ENCODE data around the gene DDX42. TPM values are rescaled to one million over a fixed set of nuclear protein-coding genes. Genes with fewer than 3 reads are reported as not detected.

The DDX42 gene
- total and polyA plus RNA-seq, 2 donors from 2014 or later, result 38.6 to 104 TPM

DNA sequence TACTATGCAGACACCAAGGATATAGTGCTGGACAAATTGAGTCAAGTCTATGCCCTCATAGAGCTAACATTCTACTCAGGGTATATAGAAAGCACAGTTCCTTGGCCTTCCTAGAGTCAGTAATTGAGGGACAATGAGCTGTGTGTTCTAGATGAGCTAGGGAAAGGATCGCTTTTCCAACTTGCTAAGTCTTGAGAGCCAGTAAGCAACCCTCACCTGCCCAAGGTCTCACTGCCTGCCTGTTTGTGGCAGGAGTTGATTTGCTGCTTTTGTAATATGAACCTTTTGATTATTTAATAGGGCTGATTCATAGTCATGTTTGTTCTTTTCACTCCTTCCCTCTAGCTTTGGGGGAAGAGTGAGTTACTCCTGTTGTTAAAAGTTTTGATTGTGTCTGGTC lies 6.5 kb downstream of the DDX42 start:
- FAIRE-seq (no peak), DNase-seq (no peak)
- peaks cover 0 to 10% (median 6%) of the 10 kb centered on the region in 3 donors for H3K36me3 ChIP-seq (ENCODE audit: control insufficient read depth in 2 of 3, insufficient read depth in 3 of 3, low read length in 3 of 3)
- peaks cover 0 to 5% (median 4%) of the 10 kb centered on the region in 3 donors for H3K4me1 ChIP-seq (ENCODE audit: control insufficient read depth in 2 of 3, insufficient read depth in 2 of 3, low read depth in 1 of 3, low read length in 3 of 3)
- no peaks in the 10 kb centered on the region for H3K9me3 ChIP-seq (ENCODE audit: control insufficient read depth in 2 of 3, insufficient read depth in 1 of 3, low read length in 3 of 3)
- no peak for TF ChIP-seq CTCF (IDR thresholded peaks at IDR 0.05; ENCODE audit: borderline replicate concordance, extremely low read depth, insufficient read depth)
- H3K27me3 ChIP-seq (ENCODE audit: control insufficient read depth, insufficient read depth, low read length), result no peaks in the 10 kb centered on the region
- no peak overlapping the region for H3K4me3 ChIP-seq (ENCODE audit: low read length in 3 of 3)
- intact Hi-C loops (cut with DNase I), result no loop called here
- no peak overlapping the region for H3K9ac ChIP-seq (ENCODE audit: low read length in 3 of 3)
- H3K27ac ChIP-seq (ENCODE audit: low read depth in 2 of 2, low read length in 2 of 2), result no peak overlapping the region

GRCh38 chr17:63780928-63781327 lies 7.0 kb downstream of the DDX42 start:
- no peak for FAIRE-seq
- TF ChIP-seq CTCF (IDR thresholded peaks at IDR 0.05; ENCODE audit: borderline replicate concordance, extremely low read depth, insufficient read depth), result no peak
- no peaks in the 10 kb centered on the region for H3K27me3 ChIP-seq (ENCODE audit: control insufficient read depth, insufficient read depth, low read length)
- peaks cover 0 to 10% (median 6%) of the 10 kb centered on the region in 3 donors for H3K36me3 ChIP-seq (ENCODE audit: control insufficient read depth in 2 of 3, insufficient read depth in 3 of 3, low read length in 3 of 3)
- H3K4me1 ChIP-seq (ENCODE audit: control insufficient read depth in 2 of 3, insufficient read depth in 2 of 3, low read depth in 1 of 3, low read length in 3 of 3), result peaks cover 0 to 4% (median 0%) of the 10 kb centered on the region in 3 donors
- H3K9me3 ChIP-seq (ENCODE audit: control insufficient read depth in 2 of 3, insufficient read depth in 1 of 3, low read length in 3 of 3), result no peaks in the 10 kb centered on the region
- no peak overlapping the region for H3K27ac ChIP-seq (ENCODE audit: low read depth in 2 of 2, low read length in 2 of 2)
- H3K4me3 ChIP-seq (ENCODE audit: low read length in 3 of 3), result no peak overlapping the region
- H3K9ac ChIP-seq (ENCODE audit: low read length in 3 of 3), result no peak overlapping the region
- intact Hi-C loops (cut with DNase I), result no loop called here
- no peak for DNase-seq

DNA sequence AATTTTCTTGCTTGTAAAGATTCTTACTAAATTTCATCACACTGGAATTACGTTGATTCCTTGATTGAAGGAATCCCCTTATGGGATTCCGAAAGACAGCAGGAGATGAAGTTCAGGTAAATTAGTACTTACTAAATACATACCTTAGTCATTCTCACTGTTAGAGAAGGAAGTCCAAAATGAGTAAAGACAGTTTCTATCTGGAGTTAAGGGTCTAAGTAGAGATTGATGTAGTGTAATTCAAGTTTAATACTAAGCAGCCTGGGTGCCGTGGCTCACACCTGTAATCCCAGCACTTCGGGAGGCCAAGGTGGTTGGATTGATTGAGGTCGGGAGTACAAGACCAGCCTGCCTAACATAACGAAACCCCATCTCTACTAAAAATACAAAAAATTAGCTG lies 9.6 kb downstream of the DDX42 start:
- peaks cover 5 to 20% (median 12%) of the 10 kb centered on the region in 3 donors for H3K36me3 ChIP-seq (ENCODE audit: control insufficient read depth in 2 of 3, insufficient read depth in 3 of 3, low read length in 3 of 3)
- H3K9ac ChIP-seq (ENCODE audit: low read length in 3 of 3), result no peak overlapping the region
- peaks cover 0 to 2% (median 0%) of the 10 kb centered on the region in 3 donors for H3K4me1 ChIP-seq (ENCODE audit: control insufficient read depth in 2 of 3, insufficient read depth in 2 of 3, low read depth in 1 of 3, low read length in 3 of 3)
- no peaks in the 10 kb centered on the region for H3K27me3 ChIP-seq (ENCODE audit: control insufficient read depth, insufficient read depth, low read length)
- intact Hi-C loops (cut with DNase I), result no loop called here
- no peaks in the 10 kb centered on the region for H3K9me3 ChIP-seq (ENCODE audit: control insufficient read depth in 2 of 3, insufficient read depth in 1 of 3, low read length in 3 of 3)
- DNase-seq, result no peak
- no peak for TF ChIP-seq CTCF (IDR thresholded peaks at IDR 0.05; ENCODE audit: borderline replicate concordance, extremely low read depth, insufficient read depth)
- no peak overlapping the region for H3K27ac ChIP-seq (ENCODE audit: low read depth in 2 of 2, low read length in 2 of 2)
- FAIRE-seq, result no peak
- H3K4me3 ChIP-seq (ENCODE audit: low read length in 3 of 3), result no peak overlapping the region

GRCh38 chr17:63785556-63785955 lies 11.6 kb downstream of the DDX42 start:
- H3K9me3 ChIP-seq (ENCODE audit: control insufficient read depth in 2 of 3, insufficient read depth in 1 of 3, low read length in 3 of 3), result no peaks in the 10 kb centered on the region
- intact Hi-C loops (cut with DNase I), result no loop called here
- H3K4me1 ChIP-seq (ENCODE audit: control insufficient read depth in 2 of 3, insufficient read depth in 2 of 3, low read depth in 1 of 3, low read length in 3 of 3), result peaks cover 0 to 2% (median 0%) of the 10 kb centered on the region in 3 donors
- DNase-seq (no peak), FAIRE-seq (no peak)
- TF ChIP-seq CTCF (IDR thresholded peaks at IDR 0.05; ENCODE audit: borderline replicate concordance, extremely low read depth, insufficient read depth), result no peak
- H3K27me3 ChIP-seq (ENCODE audit: control insufficient read depth, insufficient read depth, low read length), result no peaks in the 10 kb centered on the region
- no peak overlapping the region for H3K27ac ChIP-seq (ENCODE audit: low read depth in 2 of 2, low read length in 2 of 2)
- no peak overlapping the region for H3K9ac ChIP-seq (ENCODE audit: low read length in 3 of 3)
- peaks cover 5 to 26% (median 11%) of the 10 kb centered on the region in 3 donors for H3K36me3 ChIP-seq (ENCODE audit: control insufficient read depth in 2 of 3, insufficient read depth in 3 of 3, low read length in 3 of 3)
- H3K4me3 ChIP-seq (ENCODE audit: low read length in 3 of 3), result no peak overlapping the region

Data from kidney (tissue), 14 donors.